ENCODE measurements around the gene COL4A2.

GRCh38 chr13:110257408-110257807 lies 49.7 kb upstream of the COL4A2 start:
- no peak for TF ChIP-seq ZSCAN16 (tag by site-specific recombination; IDR thresholded peaks at IDR 0.05)
- no peak for TF ChIP-seq ZNF350 (tag by site-specific recombination; IDR thresholded peaks at IDR 0.05)
- no peak for TF ChIP-seq CTCF (tag by site-specific recombination; IDR thresholded peaks at IDR 0.05)
- no peak for TF ChIP-seq ZNF138 (tag by site-specific recombination; IDR thresholded peaks at IDR 0.05; ENCODE audit: borderline replicate concordance)
- TF ChIP-seq ZNF10 (tag by site-specific recombination; IDR thresholded peaks at IDR 0.05): no peak
- no peak for TF ChIP-seq ZBTB21 (tag by site-specific recombination; IDR thresholded peaks at IDR 0.05)
- TF ChIP-seq ZNF530 (tag by site-specific recombination; IDR thresholded peaks at IDR 0.05; ENCODE audit: low read depth): no peak
- TF ChIP-seq ZNF398 (tag by site-specific recombination; IDR thresholded peaks at IDR 0.05): no peak
- TF ChIP-seq REST (tag by site-specific recombination; IDR thresholded peaks at IDR 0.05): no peak
- no peak for TF ChIP-seq ZNF174 (tag by site-specific recombination; IDR thresholded peaks at IDR 0.05)
- no peak for TF ChIP-seq PBX3 (CRISPR knock-in tag; IDR thresholded peaks at IDR 0.05)
- no peak for TF ChIP-seq ZSCAN30 (tag by site-specific recombination; IDR thresholded peaks at IDR 0.05)
- no peak for TF ChIP-seq HOXC10 (CRISPR knock-in tag; IDR thresholded peaks at IDR 0.05)
- TF ChIP-seq ZNF747 (tag by site-specific recombination; IDR thresholded peaks at IDR 0.05): no peak
